Measurements from ENCODE around the gene TPGS1.
A peak's percentile ranks its signal among the peaks of the same experiment; 100 is the strongest.

The TPGS1 gene

DNA sequence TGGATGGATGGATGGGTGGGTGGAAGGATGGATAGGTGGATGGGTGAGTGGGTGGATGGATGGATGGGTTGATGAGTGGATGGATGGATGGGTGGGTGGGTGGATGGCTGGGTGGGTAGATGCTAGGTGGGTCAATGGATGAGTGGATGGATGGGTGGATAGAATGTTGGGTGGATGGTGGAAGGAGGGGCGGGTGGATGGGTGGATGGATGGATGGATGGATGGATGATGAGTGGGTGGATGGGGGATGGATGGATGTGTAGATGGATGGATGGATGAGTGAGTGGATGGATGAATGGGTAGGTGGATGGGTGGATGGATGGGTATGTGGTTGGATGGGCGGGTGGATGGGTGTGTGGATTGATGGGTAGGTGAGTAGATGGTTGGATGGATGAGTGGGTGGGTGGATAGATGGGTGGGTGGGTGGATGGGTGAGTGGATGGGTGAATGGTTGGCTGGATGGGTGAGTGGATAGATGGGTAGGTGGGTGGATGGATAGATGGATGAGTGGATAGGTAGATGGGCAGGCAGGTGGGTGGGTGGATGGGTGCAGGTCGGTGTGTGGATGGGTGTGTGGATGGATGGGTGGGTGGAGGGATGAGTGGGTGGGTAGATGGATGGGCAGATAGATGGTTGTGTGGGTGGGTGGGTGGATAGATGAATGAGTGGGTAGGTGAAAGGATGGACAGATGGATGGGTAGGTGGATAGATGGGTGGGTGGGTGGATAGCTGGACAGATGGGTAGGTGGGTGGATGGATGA lies 42.1 kb upstream of the TPGS1 start:
- no peaks in the 10 kb centered on the region for H3K36me3 ChIP-seq (ENCODE audit: control insufficient read depth in 1 of 2, insufficient read depth in 2 of 2, low read length in 2 of 2)

GRCh38 chr19:467554-467953 lies 39.7 kb upstream of the TPGS1 start:
- H3K27me3 ChIP-seq (ENCODE audit: control insufficient read depth in 1 of 2, insufficient read depth in 2 of 2, low read length in 2 of 2) = no peaks in the 10 kb centered on the region
- H3K4me1 ChIP-seq (ENCODE audit: control insufficient read depth in 1 of 2, insufficient read depth in 2 of 2, low read length in 2 of 2) = no peaks in the 10 kb centered on the region
- no peaks in the 10 kb centered on the region for H3K9me3 ChIP-seq (ENCODE audit: control insufficient read depth in 1 of 2, low read length in 2 of 2)
- H3K9ac ChIP-seq (ENCODE audit: low read depth in 1 of 2, low read length in 2 of 2) = no peak overlapping the region
- no peak overlapping the region for H3K4me3 ChIP-seq (ENCODE audit: low read depth in 1 of 2, low read length in 2 of 2)
- no peak overlapping the region for H3K27ac ChIP-seq (ENCODE audit: low read depth, low read length)
- no peaks in the 10 kb centered on the region for H3K36me3 ChIP-seq (ENCODE audit: control insufficient read depth in 1 of 2, insufficient read depth in 2 of 2, low read length in 2 of 2)

More for the DNA sequence above, 42.1 kb upstream of the TPGS1 start:
- Histone ChIP-seq H3K4me1 (ENCODE audit: control insufficient read depth in 1 of 2, insufficient read depth in 2 of 2, low read length in 2 of 2) (peaks cover 0 to 5% of the 10 kb centered on the region in 2 donors), H3K27me3 (ENCODE audit: control insufficient read depth in 1 of 2, insufficient read depth in 2 of 2, low read length in 2 of 2) (no peaks in the 10 kb centered on the region), H3K9me3 (ENCODE audit: control insufficient read depth in 1 of 2, low read length in 2 of 2) (no peaks in the 10 kb centered on the region), H3K9ac (ENCODE audit: low read depth in 1 of 2, low read length in 2 of 2) (no peak overlapping the region), H3K27ac (ENCODE audit: low read depth, low read length) (no peak overlapping the region), H3K4me3 (ENCODE audit: low read depth in 1 of 2, low read length in 2 of 2) (no peak overlapping the region)

DNA sequence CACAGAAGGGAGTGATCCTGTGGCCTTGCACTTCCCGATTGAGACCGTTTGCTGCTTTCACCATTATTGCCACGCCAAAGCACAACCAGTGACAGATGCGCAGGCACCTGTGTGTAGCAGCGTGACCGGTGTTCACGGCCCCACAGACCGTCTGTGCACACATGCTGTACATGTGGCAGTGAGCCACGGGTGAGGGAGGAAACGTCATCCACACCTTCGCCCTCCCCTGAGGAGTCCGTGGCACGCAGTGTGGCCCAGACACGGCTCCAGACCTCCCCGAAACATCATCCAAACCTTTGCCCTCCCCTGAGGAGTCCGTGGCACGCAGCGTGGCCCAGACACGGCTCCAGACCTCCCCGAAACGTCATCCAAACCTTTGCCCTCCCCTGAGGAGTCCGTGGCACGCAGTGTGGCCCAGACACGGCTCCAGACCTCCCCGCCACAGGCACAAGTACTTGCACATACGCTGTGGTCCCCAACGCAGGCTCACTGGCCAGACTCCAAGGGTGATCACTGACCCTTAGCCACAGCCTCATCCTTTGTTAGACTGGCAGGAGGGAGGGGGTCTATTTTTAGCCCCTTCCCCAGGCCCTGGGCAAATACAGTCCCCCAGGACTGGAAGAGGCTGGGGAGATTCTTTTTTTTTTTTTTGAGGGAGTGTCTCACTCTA lies 38.6 kb upstream of the TPGS1 start:
- Histone ChIP-seq H3K9ac (ENCODE audit: low read depth in 1 of 2, low read length in 2 of 2) (no peak overlapping the region), H3K27me3 (ENCODE audit: control insufficient read depth in 1 of 2, insufficient read depth in 2 of 2, low read length in 2 of 2) (no peaks in the 10 kb centered on the region), H3K4me3 (ENCODE audit: low read depth in 1 of 2, low read length in 2 of 2) (no peak overlapping the region), H3K27ac (ENCODE audit: low read depth, low read length) (no peak overlapping the region), H3K9me3 (ENCODE audit: control insufficient read depth in 1 of 2, low read length in 2 of 2) (no peaks in the 10 kb centered on the region), H3K36me3 (ENCODE audit: control insufficient read depth in 1 of 2, insufficient read depth in 2 of 2, low read length in 2 of 2) (no peaks in the 10 kb centered on the region), H3K4me1 (ENCODE audit: control insufficient read depth in 1 of 2, insufficient read depth in 2 of 2, low read length in 2 of 2) (no peaks in the 10 kb centered on the region)

DNA sequence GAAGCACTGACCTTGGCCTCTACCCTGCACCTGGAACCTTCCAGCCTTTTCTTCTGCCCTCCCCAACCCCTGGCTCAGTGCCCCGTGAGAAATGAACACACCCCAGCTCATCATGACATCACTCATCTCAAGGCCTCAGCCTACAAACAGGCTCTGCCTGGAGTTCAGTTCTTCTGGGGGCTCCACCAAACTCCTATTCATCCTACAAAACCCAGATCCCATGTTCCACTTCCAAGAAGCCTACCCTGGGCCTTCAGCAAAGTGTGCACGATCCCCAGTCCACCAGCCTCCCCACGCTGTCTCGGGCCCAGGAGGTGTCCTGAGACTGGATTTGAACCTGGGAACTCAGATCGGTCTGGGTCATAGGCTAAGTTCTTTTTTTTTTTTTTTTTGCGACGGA lies 37.5 kb upstream of the TPGS1 start:
- Histone ChIP-seq H3K4me3 (ENCODE audit: low read depth in 1 of 2, low read length in 2 of 2) (no peak overlapping the region), H3K9me3 (ENCODE audit: control insufficient read depth in 1 of 2, low read length in 2 of 2) (no peaks in the 10 kb centered on the region), H3K27me3 (ENCODE audit: control insufficient read depth in 1 of 2, insufficient read depth in 2 of 2, low read length in 2 of 2) (no peaks in the 10 kb centered on the region), H3K4me1 (ENCODE audit: control insufficient read depth in 1 of 2, insufficient read depth in 2 of 2, low read length in 2 of 2) (no peaks in the 10 kb centered on the region), H3K9ac (ENCODE audit: low read depth in 1 of 2, low read length in 2 of 2) (no peak overlapping the region), H3K36me3 (ENCODE audit: control insufficient read depth in 1 of 2, insufficient read depth in 2 of 2, low read length in 2 of 2) (no peaks in the 10 kb centered on the region), H3K27ac (ENCODE audit: low read depth, low read length) (no peak overlapping the region)

DNA sequence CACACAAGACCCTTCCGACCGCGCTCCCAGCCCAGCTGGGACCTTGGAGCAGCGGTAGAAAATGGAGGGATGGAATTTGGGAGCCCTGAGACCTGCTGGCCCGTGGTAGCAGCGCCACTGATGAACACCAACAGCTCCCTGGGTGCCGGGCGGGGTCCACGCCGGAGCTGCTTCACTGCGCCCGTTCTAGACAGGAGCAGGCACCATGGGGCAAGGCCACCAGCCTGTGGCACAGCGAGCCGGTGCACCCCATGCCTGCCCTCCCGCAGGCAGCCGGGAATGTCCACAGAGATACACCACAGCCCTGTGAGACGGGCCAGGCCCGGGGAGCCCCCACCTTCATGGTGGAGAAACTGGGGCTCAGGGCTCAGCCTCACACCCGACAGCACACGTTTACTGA lies 36.6 kb upstream of the TPGS1 start:
- H3K9ac ChIP-seq (ENCODE audit: low read depth in 1 of 2, low read length in 2 of 2) = no peak overlapping the region
- no peaks in the 10 kb centered on the region for H3K4me1 ChIP-seq (ENCODE audit: control insufficient read depth in 1 of 2, insufficient read depth in 2 of 2, low read length in 2 of 2)
- H3K9me3 ChIP-seq (ENCODE audit: control insufficient read depth in 1 of 2, low read length in 2 of 2) = no peaks in the 10 kb centered on the region
- no peaks in the 10 kb centered on the region for H3K36me3 ChIP-seq (ENCODE audit: control insufficient read depth in 1 of 2, insufficient read depth in 2 of 2, low read length in 2 of 2)
- no peak overlapping the region for H3K4me3 ChIP-seq (ENCODE audit: low read depth in 1 of 2, low read length in 2 of 2)
- peaks cover 0 to 4% of the 10 kb centered on the region in 2 donors for H3K27me3 ChIP-seq (ENCODE audit: control insufficient read depth in 1 of 2, insufficient read depth in 2 of 2, low read length in 2 of 2)
- H3K27ac ChIP-seq (ENCODE audit: low read depth, low read length) = no peak overlapping the region

GRCh38 chr19:472005-472858 lies 35.1 kb upstream of the TPGS1 start:
- peaks cover 0 to 4% of the 10 kb centered on the region in 2 donors for H3K27me3 ChIP-seq (ENCODE audit: control insufficient read depth in 1 of 2, insufficient read depth in 2 of 2, low read length in 2 of 2)
- H3K9ac ChIP-seq (ENCODE audit: low read depth in 1 of 2, low read length in 2 of 2) = no peak overlapping the region
- H3K9me3 ChIP-seq (ENCODE audit: control insufficient read depth in 1 of 2, low read length in 2 of 2) = no peaks in the 10 kb centered on the region
- no peaks in the 10 kb centered on the region for H3K4me1 ChIP-seq (ENCODE audit: control insufficient read depth in 1 of 2, insufficient read depth in 2 of 2, low read length in 2 of 2)
- no peak overlapping the region for H3K27ac ChIP-seq (ENCODE audit: low read depth, low read length)
- H3K4me3 ChIP-seq (ENCODE audit: low read depth in 1 of 2, low read length in 2 of 2) = no peak overlapping the region
- H3K36me3 ChIP-seq (ENCODE audit: control insufficient read depth in 1 of 2, insufficient read depth in 2 of 2, low read length in 2 of 2) = no peaks in the 10 kb centered on the region

DNA sequence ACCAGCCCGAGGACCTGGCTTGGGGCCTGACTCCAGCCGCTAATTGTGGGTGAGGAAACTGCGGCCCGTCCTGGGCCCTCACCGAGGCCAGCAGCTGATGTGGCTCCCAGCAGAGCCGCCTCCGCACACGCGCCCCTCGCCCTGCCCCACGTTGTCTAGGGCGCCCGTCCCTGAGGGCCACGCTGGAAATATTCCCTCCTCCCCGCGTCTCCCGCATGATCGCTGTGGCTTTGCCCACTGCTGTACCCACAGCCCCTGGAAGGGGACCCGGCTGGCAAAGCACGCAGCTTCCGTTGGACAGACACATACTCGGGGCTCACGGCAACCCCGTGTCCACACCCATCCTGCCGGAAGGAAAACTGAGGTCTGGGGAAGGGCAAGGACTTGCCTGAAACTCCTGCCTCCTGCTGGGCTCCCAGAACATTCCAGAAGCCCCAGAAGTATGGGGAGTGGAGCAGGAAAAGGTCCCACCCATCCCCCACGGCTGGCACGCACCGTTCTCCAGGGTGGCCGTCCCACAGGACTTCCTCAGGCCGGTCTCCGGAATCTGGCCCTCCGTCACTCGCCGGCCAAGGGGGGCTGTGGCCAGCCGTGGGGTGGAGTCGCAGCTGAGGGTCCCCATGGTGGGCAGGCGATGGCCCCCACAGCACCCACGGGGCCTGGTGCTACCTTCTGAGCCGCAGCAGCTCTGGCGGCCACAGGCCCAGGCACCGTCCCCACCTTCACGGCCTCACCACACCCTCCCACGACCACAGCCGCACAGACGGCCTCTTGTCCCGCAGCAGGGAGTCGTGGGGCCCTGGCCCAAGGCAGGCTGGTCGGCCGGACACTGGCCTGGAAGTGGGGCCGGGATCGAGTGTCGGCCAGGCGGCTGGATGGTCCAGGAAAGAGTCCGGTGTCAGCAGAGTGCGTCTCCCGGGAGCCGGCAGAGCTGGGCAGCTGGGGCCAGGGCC lies 32.9 kb upstream of the TPGS1 start:
- Histone ChIP-seq H3K36me3 (ENCODE audit: control insufficient read depth in 1 of 2, insufficient read depth in 2 of 2, low read length in 2 of 2) (no peaks in the 10 kb centered on the region), H3K9ac (ENCODE audit: low read depth in 1 of 2, low read length in 2 of 2) (no peak overlapping the region), H3K4me3 (ENCODE audit: low read depth in 1 of 2, low read length in 2 of 2) (no peak overlapping the region), H3K9me3 (ENCODE audit: control insufficient read depth in 1 of 2, low read length in 2 of 2) (no peaks in the 10 kb centered on the region), H3K27me3 (ENCODE audit: control insufficient read depth in 1 of 2, insufficient read depth in 2 of 2, low read length in 2 of 2) (peaks cover 0 to 4% of the 10 kb centered on the region in 2 donors), H3K27ac (ENCODE audit: low read depth, low read length) (peak overlapping the region; percentile 10), H3K4me1 (ENCODE audit: control insufficient read depth in 1 of 2, insufficient read depth in 2 of 2, low read length in 2 of 2) (no peaks in the 10 kb centered on the region)

GRCh38 chr19:475360-475759 lies 31.9 kb upstream of the TPGS1 start:
- Histone ChIP-seq H3K4me1 (ENCODE audit: control insufficient read depth in 1 of 2, insufficient read depth in 2 of 2, low read length in 2 of 2) (peaks cover 0 to 4% of the 10 kb centered on the region in 2 donors), H3K4me3 (ENCODE audit: low read depth in 1 of 2, low read length in 2 of 2) (no peak overlapping the region), H3K27ac (ENCODE audit: low read depth, low read length) (no peak overlapping the region), H3K36me3 (ENCODE audit: control insufficient read depth in 1 of 2, insufficient read depth in 2 of 2, low read length in 2 of 2) (no peaks in the 10 kb centered on the region), H3K9me3 (ENCODE audit: control insufficient read depth in 1 of 2, low read length in 2 of 2) (no peaks in the 10 kb centered on the region), H3K9ac (ENCODE audit: low read depth in 1 of 2, low read length in 2 of 2) (no peak overlapping the region), H3K27me3 (ENCODE audit: control insufficient read depth in 1 of 2, insufficient read depth in 2 of 2, low read length in 2 of 2) (peaks cover 0 to 4% of the 10 kb centered on the region in 2 donors)

- Histone ChIP-seq H3K27ac (ENCODE audit: low read depth, low read length) (no peak overlapping the region), H3K4me3 (ENCODE audit: low read depth in 1 of 2, low read length in 2 of 2) (no peak overlapping the region), H3K4me1 (ENCODE audit: control insufficient read depth in 1 of 2, insufficient read depth in 2 of 2, low read length in 2 of 2) (peaks cover 0 to 4% of the 10 kb centered on the region in 2 donors), H3K9me3 (ENCODE audit: control insufficient read depth in 1 of 2, low read length in 2 of 2) (peaks cover 0 to 6% of the 10 kb centered on the region in 2 donors), H3K9ac (ENCODE audit: low read depth in 1 of 2, low read length in 2 of 2) (no peak overlapping the region), H3K36me3 (ENCODE audit: control insufficient read depth in 1 of 2, insufficient read depth in 2 of 2, low read length in 2 of 2) (no peaks in the 10 kb centered on the region), H3K27me3 (ENCODE audit: control insufficient read depth in 1 of 2, insufficient read depth in 2 of 2, low read length in 2 of 2) (peaks cover 0 to 4% of the 10 kb centered on the region in 2 donors)
These were observed 28.9 kb upstream of the TPGS1 start for GRCh38 chr19:478236-478903.
